WTC11 (cell line): ENCODE measurements around the gene P3H2. TPM values are rescaled to one million over a fixed set of nuclear protein-coding genes. Genes with fewer than 3 reads are reported as not detected.

ENCODE experiments used
- ATAC-seq: fragments of 200-7000 bp; cut with Tn5 transposase; 2 replicates; pipeline ENCODE4 v1.10.0; 2021; ENCODE audit warnings: mild to moderate bottlenecking, moderate library complexity
- CTCF ChIA-PET: fragments of 300-600 bp; sonication (Branson Sonifier 250); formaldehyde crosslinking; loops from one replicate; lab custom pipeline; 2021; ENCODE audit warnings: antibody characterized with exemption; lab: Charles Lee
- POLR2A ChIA-PET: fragments of 350-600 bp; sonication (Branson Sonifier 250); formaldehyde crosslinking; loops from one replicate; lab custom pipeline; 2021; ENCODE audit warnings: antibody characterized with exemption; lab: Charles Lee
- DNase-seq: peaks from one replicate; pipeline ENCODE4 v3.0.0; 2021; ENCODE audit warnings: low spot score
- H3K27ac Mint-ChIP-seq: 2 replicates; pipeline ENCODE4 v1.8.0; 2021; ENCODE audit warnings: mixed read lengths
- H3K27me3 Mint-ChIP-seq: 2 replicates; pipeline ENCODE4 v1.8.0; 2021; ENCODE audit warnings: low read depth, mild to moderate bottlenecking, moderate library complexity, mixed read lengths
- H3K36me3 Mint-ChIP-seq: 2 replicates; pipeline ENCODE4 v1.8.0; 2021; ENCODE audit warnings: mixed read lengths
- H3K4me1 Mint-ChIP-seq: 2 replicates; pipeline ENCODE4 v1.8.0; 2022; ENCODE audit warnings: mixed read lengths
- H3K4me3 Mint-ChIP-seq: 2 replicates; pipeline ENCODE4 v1.8.0; 2021; ENCODE audit warnings: mild to moderate bottlenecking, moderate library complexity, mixed read lengths
- H3K9me3 Mint-ChIP-seq: 2 replicates; pipeline ENCODE4 v1.8.0; 2021; ENCODE audit warnings: mixed read lengths
- AR ChIP-seq: fragments of 250-450 bp; sonication (Bioruptor Pico); IDR thresholded peaks from 2 replicates; pipeline ENCODE4 v1.9.0; 2021; ENCODE audit warnings: mild to moderate bottlenecking
- ATF2 ChIP-seq: sonication (generic); formaldehyde crosslinking; IDR thresholded peaks from 2 replicates; pipeline ENCODE4 v1.8.1; 2022; ENCODE audit warnings: low read depth, missing genetic modification reagents, borderline replicate concordance
- ATF6 ChIP-seq: sonication (generic); formaldehyde crosslinking; IDR thresholded peaks from 2 replicates; pipeline ENCODE4 v1.8.1; 2023; ENCODE audit warnings: mild to moderate bottlenecking, missing genetic modification reagents
- ESRRA ChIP-seq: sonication (generic); formaldehyde crosslinking; IDR thresholded peaks from 2 replicates; pipeline ENCODE4 v1.8.1; 2022; ENCODE audit warnings: mild to moderate bottlenecking, missing genetic modification reagents, borderline replicate concordance
- FOXJ3 ChIP-seq: sonication (generic); formaldehyde crosslinking; IDR thresholded peaks from 2 replicates; pipeline ENCODE4 v1.9.0; 2021; ENCODE audit warnings: missing genetic modification reagents, mild to moderate bottlenecking, borderline replicate concordance
- GABPB1 ChIP-seq: sonication (generic); formaldehyde crosslinking; IDR thresholded peaks from 2 replicates; pipeline ENCODE4 v1.8.1; 2023; ENCODE audit warnings: mild to moderate bottlenecking, missing genetic modification reagents
- HMGA2 ChIP-seq: fragments of 250-450 bp; sonication (Bioruptor Pico); IDR thresholded peaks from 2 replicates; pipeline ENCODE4 v1.4.0; 2021; ENCODE audit warnings: mild to moderate bottlenecking, moderate library complexity
- JAZF1 ChIP-seq: fragments of 250-450 bp; sonication (Bioruptor Pico); IDR thresholded peaks from 2 replicates; pipeline ENCODE4 v1.9.0; 2021; ENCODE audit warnings: moderate library complexity, mild to moderate bottlenecking, inconsistent platforms
- NFATC4 ChIP-seq: fragments of 250-450 bp; sonication (Bioruptor Pico); IDR thresholded peaks from 2 replicates; pipeline ENCODE4 v1.9.0; 2021; ENCODE audit warnings: mild to moderate bottlenecking
- RELA ChIP-seq: sonication (generic); formaldehyde crosslinking; IDR thresholded peaks from 2 replicates; pipeline ENCODE4 v1.8.1; 2022; ENCODE audit warnings: missing genetic modification reagents, mild to moderate bottlenecking, borderline replicate concordance
- SP1 ChIP-seq: sonication (generic); formaldehyde crosslinking; conservative IDR thresholded peaks from 2 replicates; pipeline ENCODE4 v1.8.1; 2022; ENCODE audit warnings: missing genetic modification reagents
- ZNF263 ChIP-seq: sonication (generic); formaldehyde crosslinking; IDR thresholded peaks from 2 replicates; pipeline ENCODE4 v1.8.1; 2022; ENCODE audit warnings: low read depth, mild to moderate bottlenecking, moderate library complexity, missing genetic modification reagents
- ZNF281 ChIP-seq: sonication (generic); formaldehyde crosslinking; IDR thresholded peaks from 2 replicates; pipeline ENCODE4 v1.8.0; 2023; ENCODE audit warnings: mild to moderate bottlenecking, missing genetic modification reagents
- ZNF396 ChIP-seq: fragments of 250-450 bp; sonication (Bioruptor Pico); IDR thresholded peaks from 2 replicates; pipeline ENCODE4 v1.8.0; 2021; ENCODE audit warnings: mild to moderate bottlenecking, moderate library complexity, borderline replicate concordance
- total RNA-seq: library from RNA; stranded (reverse); gene quantifications from 3 replicates; pipeline ENCODE4 v1.2.3, GENCODE V29; 2021

Gene P3H2
- total RNA-seq, 1 experiment from 2014 or later, result 29.4 TPM

GRCh38 chr3:189927975-189928895, 192.5 kb downstream of the P3H2 start:
- no peak for DNase-seq
- CTCF ChIA-PET, result interaction anchor here (1.2 kb wide), 1 partner anchor 142 kb away, joined by 3 read pairs; no protein-coding TSS in a partner anchor

More at GRCh38 chr3:189927975-189928895, 192.5 kb downstream of the P3H2 start:
- H3K9me3 Mint-ChIP-seq, result no peaks in the 10 kb centered on the region
- ATAC-seq, result no peak
- no peaks in the 10 kb centered on the region for H3K36me3 Mint-ChIP-seq
- H3K4me1 Mint-ChIP-seq, result peaks cover 15% of the 10 kb centered on the region
- POLR2A ChIA-PET, result no interaction called here
- TF ChIP-seq ATF6 (CRISPR knock-in tag) (no peak), ZNF396 (CRISPR knock-in tag) (no peak), JAZF1 (CRISPR knock-in tag) (no peak), NFATC4 (CRISPR knock-in tag) (no peak), ATF2 (no peak), GABPB1 (no peak), HMGA2 (no peak), RELA (CRISPR knock-in tag) (no peak), ZNF263 (CRISPR knock-in tag) (no peak), ZNF281 (CRISPR knock-in tag) (no peak), SP1 (no peak), ESRRA (CRISPR knock-in tag) (no peak), AR (CRISPR knock-in tag) (no peak), FOXJ3 (no peak)
- H3K4me3 Mint-ChIP-seq, result no peak overlapping the region
- H3K27ac Mint-ChIP-seq, result no peak overlapping the region
- H3K27me3 Mint-ChIP-seq, result no peaks in the 10 kb centered on the region
